Keratinocyte (primary cell): ENCODE data around the gene KDM2A.

Source experiments
- CTCF ChIP-seq, 3 experiments: IDR thresholded peaks in 1 of 3; conservative IDR thresholded peaks in 1 of 3; optimal IDR thresholded peaks in 1 of 3; 2 replicates in 2 of 3; 3 replicates in 1 of 3; pipeline versions ENCODE3 to v1.5.1; 2011; ENCODE audit warnings: low read length in 3 of 3, mild to moderate bottlenecking in 3 of 3, moderate library complexity in 2 of 3, control low read depth in 1 of 3, inconsistent platforms in 1 of 3; ENCODE audit not compliant: insufficient read depth in 2 of 3; ENCODE audit errors: extremely low read depth in 1 of 3
- EZH2 ChIP-seq: IDR thresholded peaks from one replicate; pipeline ENCODE4 v1.6.1; 2012; ENCODE audit warnings: inconsistent platforms, mild to moderate bottlenecking, low read length, moderate library complexity

- no peak for TF ChIP-seq CTCF (optimal IDR thresholded peaks at IDR 0.05 in 1 of 3, IDR thresholded peaks at IDR 0.05 in 1 of 3, conservative IDR thresholded peaks at IDR 0.05 in 1 of 3; ENCODE audit: extremely low read depth in 1 of 3, insufficient read depth in 2 of 3, low read length in 3 of 3)
- TF ChIP-seq EZH2: no peak
These were observed 160.0 kb downstream of the KDM2A start for GRCh38 chr11:67278939-67279588.
